Upper lobe of right lung (tissue), 1 donor: ENCODE measurements around the gene RNMT. TPM values are rescaled to one million over a fixed set of nuclear protein-coding genes. Genes with fewer than 3 reads are reported as not detected.

Source experiments
- ATAC-seq: fragments of 200-7000 bp; cut with Tn5 transposase; one replicate; pipeline ENCODE4 v1.9.1; 2020; ENCODE audit warnings: mild to moderate bottlenecking, moderate library complexity
- DNase-seq: peaks from one replicate; pipeline ENCODE4 v3.0.0-alpha.2; 2020
- H3K27ac ChIP-seq: fragments of 200-600 bp; one replicate; pipeline ENCODE4 v1.8.0; 2022
- H3K27me3 ChIP-seq: fragments of 200-600 bp; one replicate; pipeline ENCODE4 v1.8.0; 2022; ENCODE audit warnings: mild to moderate bottlenecking
- H3K36me3 ChIP-seq: fragments of 200-600 bp; one replicate; pipeline ENCODE4 v1.8.0; 2022
- H3K4me1 ChIP-seq: fragments of 200-600 bp; one replicate; pipeline ENCODE4 v1.8.0; 2022
- H3K4me3 ChIP-seq: fragments of 200-600 bp; one replicate; pipeline ENCODE4 v1.8.0; 2022; ENCODE audit warnings: mild to moderate bottlenecking
- H3K9me3 ChIP-seq: fragments of 200-600 bp; one replicate; pipeline ENCODE4 v1.8.0; 2022
- intact Hi-C: fragments of 100-400 bp; cut with DNase I; formaldehyde crosslinking; loops from one replicate; pipeline ENCODE4 v1.11.0; 2022
- total RNA-seq: library from RNA; stranded (reverse); fragmentation: NEBNext Ultra II Directional; extraction: Animal tissue kit (Norgen Biotek cat#: 25700); gene quantifications from one replicate; pipeline ENCODE4 v1.2.1, GENCODE V29; 2021
- TF ChIP-seq, protein P1 (sequence below): fragments of 200-600 bp; IDR thresholded peaks from one replicate; pipeline ENCODE4 v1.8.0; 2022; ENCODE audit warnings: antibody characterized with exemption
- donor health status: DM: no; HTN: yes; CAD: no; lungs with severe emphysema.

RNMT gene
- total RNA-seq, 1 donor from 2014 or later = 30.9 TPM

DNA sequence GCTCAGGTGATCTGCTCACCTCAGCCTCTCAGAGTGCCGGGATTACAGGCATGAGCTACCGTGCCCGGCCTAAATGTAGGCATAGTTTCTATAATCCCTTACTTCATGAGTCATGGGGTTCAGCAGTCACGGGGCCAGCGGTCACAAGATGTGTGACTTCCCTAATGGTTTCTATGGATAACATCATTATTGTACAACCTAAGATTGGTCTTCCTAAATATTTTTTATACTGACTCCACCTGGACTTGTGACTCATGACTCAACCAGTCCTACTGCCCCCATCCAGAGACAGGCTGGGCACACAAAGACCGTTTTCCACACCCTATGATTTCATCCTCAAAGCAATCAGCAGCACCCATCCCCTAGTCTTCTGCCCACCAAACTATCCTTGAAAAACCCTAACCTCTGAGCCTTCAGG, 16.1 kb upstream of the RNMT start:
- ATAC-seq (peak; percentile 67), DNase-seq (peak; percentile 71)
- intact Hi-C loops = no loop called here
- no peaks in the 10 kb centered on the region for H3K9me3 ChIP-seq
- H3K36me3 ChIP-seq = no peaks in the 10 kb centered on the region
- H3K27me3 ChIP-seq = no peaks in the 10 kb centered on the region
- TF ChIP-seq, protein P1, sequence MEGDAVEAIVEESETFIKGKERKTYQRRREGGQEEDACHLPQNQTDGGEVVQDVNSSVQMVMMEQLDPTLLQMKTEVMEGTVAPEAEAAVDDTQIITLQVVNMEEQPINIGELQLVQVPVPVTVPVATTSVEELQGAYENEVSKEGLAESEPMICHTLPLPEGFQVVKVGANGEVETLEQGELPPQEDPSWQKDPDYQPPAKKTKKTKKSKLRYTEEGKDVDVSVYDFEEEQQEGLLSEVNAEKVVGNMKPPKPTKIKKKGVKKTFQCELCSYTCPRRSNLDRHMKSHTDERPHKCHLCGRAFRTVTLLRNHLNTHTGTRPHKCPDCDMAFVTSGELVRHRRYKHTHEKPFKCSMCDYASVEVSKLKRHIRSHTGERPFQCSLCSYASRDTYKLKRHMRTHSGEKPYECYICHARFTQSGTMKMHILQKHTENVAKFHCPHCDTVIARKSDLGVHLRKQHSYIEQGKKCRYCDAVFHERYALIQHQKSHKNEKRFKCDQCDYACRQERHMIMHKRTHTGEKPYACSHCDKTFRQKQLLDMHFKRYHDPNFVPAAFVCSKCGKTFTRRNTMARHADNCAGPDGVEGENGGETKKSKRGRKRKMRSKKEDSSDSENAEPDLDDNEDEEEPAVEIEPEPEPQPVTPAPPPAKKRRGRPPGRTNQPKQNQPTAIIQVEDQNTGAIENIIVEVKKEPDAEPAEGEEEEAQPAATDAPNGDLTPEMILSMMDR = no peak
- no peak overlapping the region for H3K4me3 ChIP-seq
- no peaks in the 10 kb centered on the region for H3K4me1 ChIP-seq
- no peak overlapping the region for H3K27ac ChIP-seq

DNA sequence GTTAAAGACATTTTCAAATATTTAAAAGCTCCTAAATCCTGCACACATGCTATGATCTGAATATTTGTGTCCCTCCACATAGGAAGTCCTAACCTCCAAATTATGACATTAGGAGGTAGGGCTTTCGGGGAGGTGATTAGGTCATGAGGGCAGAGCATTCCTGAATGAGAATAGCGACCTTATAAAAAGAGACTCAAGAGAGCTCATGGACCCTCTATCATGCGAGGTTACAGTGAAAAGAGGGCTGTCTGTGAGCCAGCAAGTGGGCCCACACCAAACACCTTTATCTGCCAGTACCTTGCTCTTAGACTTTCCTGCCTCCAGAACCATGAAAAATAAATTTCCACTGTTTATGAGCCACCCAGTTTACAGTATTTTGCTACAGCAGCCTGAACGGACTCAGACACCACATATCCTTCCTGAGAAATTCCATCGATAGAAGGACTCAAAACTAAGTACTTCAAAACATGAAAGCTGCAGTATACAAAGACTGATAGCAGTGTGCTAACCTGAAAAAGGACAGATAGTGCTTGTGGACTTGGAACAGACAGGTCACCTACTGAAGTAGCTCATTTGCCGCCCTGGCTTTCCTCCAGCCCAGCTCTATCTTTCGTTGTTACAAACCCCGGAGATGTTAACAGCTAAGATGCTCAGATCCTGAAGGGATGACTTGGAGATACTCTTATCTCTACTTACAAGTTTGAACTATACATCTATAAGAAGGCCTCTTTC, 13.9 kb upstream of the RNMT start:
- ATAC-seq (no peak), DNase-seq (no peak)
- intact Hi-C loops = no loop called here
- Histone ChIP-seq H3K4me1 (no peaks in the 10 kb centered on the region), H3K9me3 (no peaks in the 10 kb centered on the region), H3K27ac (no peak overlapping the region), H3K36me3 (no peaks in the 10 kb centered on the region), H3K4me3 (no peak overlapping the region), H3K27me3 (no peaks in the 10 kb centered on the region)
- TF ChIP-seq, protein P1 = no peak

DNA sequence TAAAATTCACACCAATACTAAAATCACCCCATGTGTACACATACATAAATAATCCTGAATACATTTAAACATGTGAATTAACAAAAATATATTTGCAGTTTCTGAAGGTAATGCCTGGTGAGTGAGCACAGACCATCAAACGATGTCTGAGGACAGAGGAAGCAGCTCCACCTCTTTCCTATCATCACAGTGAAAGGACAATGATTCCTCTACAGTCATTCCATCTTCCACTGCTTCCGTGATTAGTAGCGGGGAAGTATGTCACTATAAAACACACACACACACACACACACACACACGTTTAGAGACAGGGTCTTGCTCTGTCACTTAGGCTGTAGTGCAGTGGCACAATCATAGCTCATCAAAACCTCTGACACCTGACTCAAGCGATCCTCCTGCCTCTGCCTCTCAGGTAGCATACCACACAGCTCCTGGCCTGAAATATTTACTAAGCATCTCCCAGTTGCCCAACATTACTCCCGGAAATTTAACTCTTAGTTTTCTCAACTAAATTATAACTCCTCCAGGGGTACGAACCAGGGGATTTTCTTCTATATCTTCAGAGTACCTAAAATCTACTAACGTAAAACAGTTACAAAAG, 12.9 kb upstream of the RNMT start:
- no peaks in the 10 kb centered on the region for H3K4me1 ChIP-seq
- ATAC-seq (no peak), DNase-seq (no peak)
- intact Hi-C loops = no loop called here
- no peaks in the 10 kb centered on the region for H3K27me3 ChIP-seq
- no peak overlapping the region for H3K27ac ChIP-seq
- no peaks in the 10 kb centered on the region for H3K36me3 ChIP-seq
- H3K9me3 ChIP-seq = no peaks in the 10 kb centered on the region
- H3K4me3 ChIP-seq = no peak overlapping the region
- TF ChIP-seq, protein P1 = no peak

DNA sequence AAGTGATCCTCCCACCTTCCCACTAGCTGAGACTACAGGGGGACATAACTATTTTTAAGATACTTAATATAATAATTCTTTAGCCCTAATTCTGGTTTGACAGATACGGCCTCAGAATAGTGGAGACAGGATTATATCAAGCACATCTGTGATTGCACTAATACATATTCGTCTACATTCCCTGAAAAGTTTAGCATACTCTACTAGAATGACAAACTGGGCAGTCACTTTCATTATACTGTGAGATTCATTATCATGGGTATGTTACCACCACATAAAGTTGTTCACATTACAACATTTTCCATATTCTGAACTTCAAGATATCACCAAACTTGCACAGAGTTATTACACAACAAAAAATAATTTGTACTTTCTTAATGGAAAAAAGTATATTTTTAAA, 11.1 kb upstream of the RNMT start:
- Histone ChIP-seq H3K36me3 (no peaks in the 10 kb centered on the region), H3K27ac (no peak overlapping the region), H3K4me1 (no peaks in the 10 kb centered on the region), H3K4me3 (no peak overlapping the region), H3K9me3 (no peaks in the 10 kb centered on the region), H3K27me3 (no peaks in the 10 kb centered on the region)
- intact Hi-C loops = no loop called here
- ATAC-seq (no peak), DNase-seq (no peak)
- TF ChIP-seq, protein P1 = no peak

DNA sequence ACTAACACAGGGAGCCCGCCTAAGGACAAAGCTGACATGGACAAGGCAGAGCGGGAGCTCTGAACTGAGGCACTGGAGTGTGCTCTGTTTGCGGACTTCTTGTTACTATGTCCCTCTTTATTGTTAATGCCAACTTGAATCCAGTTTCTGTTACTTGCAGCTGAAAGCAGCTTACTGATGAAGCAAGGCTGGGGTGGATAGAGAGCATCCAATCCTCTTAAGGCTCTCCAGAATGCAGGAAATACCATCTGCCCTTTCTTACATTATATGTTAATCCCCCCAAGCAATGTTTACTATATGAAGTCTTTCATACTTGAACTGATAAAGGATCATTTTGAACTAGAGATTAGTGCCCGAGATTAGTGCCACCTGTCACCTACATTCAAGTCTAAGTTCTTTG, 9.6 kb upstream of the RNMT start:
- intact Hi-C loops = no loop called here
- Histone ChIP-seq H3K36me3 (no peaks in the 10 kb centered on the region), H3K27me3 (no peaks in the 10 kb centered on the region), H3K27ac (no peak overlapping the region), H3K4me1 (no peaks in the 10 kb centered on the region), H3K4me3 (no peak overlapping the region), H3K9me3 (no peaks in the 10 kb centered on the region)
- no peak for DNase-seq
- ATAC-seq = no peak
- TF ChIP-seq, protein P1 = no peak
